AG04449 (cell line): ENCODE data around the gene KRT24.

Source experiments
- CTCF ChIA-PET: fragments of 350-600 bp; formaldehyde crosslinking; extraction: SDS; loops from one replicate; lab custom pipeline; 2021; ENCODE audit warnings: antibody characterized with exemption; lab: Yijun Ruan, JAX
- POLR2A ChIA-PET: fragments of 400-600, 350-600 bp; formaldehyde crosslinking; extraction: SDS; loops from one replicate; lab custom pipeline; 2020; ENCODE audit warnings: antibody characterized with exemption, inconsistent platforms; lab: Yijun Ruan, JAX
- DNase-seq: peaks from one replicate; pipeline ENCODE4 v3.0.0-alpha.2; 2010; ENCODE audit warnings: low read depth, low spot score
- H3K4me3 ChIP-seq: 2 replicates; pipeline ENCODE4 v1.5.1; 2011; ENCODE audit warnings: low read depth, mild to moderate bottlenecking, control low read depth, low read length
- CTCF ChIP-seq: IDR thresholded peaks from one replicate; pipeline ENCODE4 v1.5.1; 2011; ENCODE audit warnings: mild to moderate bottlenecking, moderate library complexity, low read length, control low read depth, inconsistent platforms; ENCODE audit not compliant: insufficient read depth; ENCODE audit errors: missing control alignments

KRT24 gene

DNA sequence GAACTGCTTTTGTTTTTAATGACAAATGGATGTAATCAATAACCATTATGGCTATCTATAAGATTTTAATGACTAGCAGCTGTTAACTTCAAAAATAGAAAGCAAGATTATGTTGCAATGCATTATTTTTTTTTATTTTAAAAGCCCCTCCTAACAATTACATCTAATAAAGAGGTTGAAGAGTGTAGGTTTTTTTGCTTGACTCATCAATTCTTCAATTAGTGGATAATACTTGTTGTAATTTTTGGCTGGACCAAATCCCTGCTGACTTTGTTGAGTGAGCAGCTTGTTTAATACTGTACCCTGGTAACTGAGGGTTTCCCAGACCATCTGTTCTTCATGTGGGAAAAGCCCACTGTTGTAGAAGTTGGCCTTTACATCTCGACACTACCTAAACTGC, 27.4 kb upstream of the KRT24 start:
- ChIA-PET CTCF (no interaction called here), POLR2A (no interaction called here)
- no peak overlapping the region for H3K4me3 ChIP-seq
- no peak for DNase-seq
- no peak for TF ChIP-seq CTCF

DNA sequence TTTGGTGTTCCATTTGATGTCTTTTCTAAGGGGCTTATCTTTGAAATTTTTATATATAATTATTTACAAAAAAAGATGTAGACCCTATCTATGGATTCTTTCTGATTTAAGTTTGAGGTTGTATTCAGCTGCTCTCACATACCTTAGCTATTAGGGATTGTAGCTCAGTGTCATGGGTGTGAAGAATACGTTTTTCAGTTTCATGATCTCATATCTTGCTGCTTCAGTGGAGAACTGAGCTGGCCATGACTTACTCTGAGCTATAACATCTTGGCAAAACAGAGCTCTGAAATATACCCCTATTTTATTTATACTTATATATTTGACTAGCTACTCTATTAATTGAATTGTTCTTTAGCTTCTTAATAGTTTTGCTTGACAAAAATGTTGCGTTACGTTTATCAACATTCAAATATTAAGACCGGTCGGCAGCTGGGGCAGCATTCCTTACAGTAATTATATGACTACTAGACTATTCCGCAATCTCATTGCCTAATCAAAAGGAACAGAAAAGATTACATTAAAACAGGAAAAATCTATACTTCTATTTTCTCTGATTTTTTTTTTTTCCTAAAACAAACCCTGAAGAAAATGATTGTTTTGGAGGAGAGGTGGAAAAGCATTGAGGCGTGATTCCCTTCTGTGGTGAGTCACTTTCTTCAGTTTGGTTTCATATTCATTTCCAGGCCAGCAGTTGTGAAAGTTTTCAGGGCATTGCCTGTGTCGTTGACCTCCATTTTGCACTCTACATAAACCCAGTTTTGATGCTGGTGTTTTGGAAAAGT, 24.1 kb upstream of the KRT24 start:
- H3K4me3 ChIP-seq, result no peak overlapping the region
- TF ChIP-seq CTCF, result no peak
- POLR2A ChIA-PET, result interaction anchor here (1.0 kb wide), 1 partner anchor 80 kb away, joined by 5 read pairs; the partner anchor contains the start of gene SMARCE1
- CTCF ChIA-PET, result interaction anchor here (0.6 to 1.1 kb wide), 2 partner anchors 42 to 278 kb away, joined by 3 read pairs; no protein-coding TSS in a partner anchor
- DNase-seq, result no peak

- DNase-seq, result no peak
- ChIA-PET CTCF (interaction anchor here (1.1 kb wide), 1 partner anchor 41 kb away, joined by 3 read pairs; no protein-coding TSS in a partner anchor), POLR2A (interaction anchor here (1.0 kb wide), 1 partner anchor 79 kb away, joined by 5 read pairs; the partner anchor contains the start of gene SMARCE1)
- H3K4me3 ChIP-seq, result no peak overlapping the region
- no peak for TF ChIP-seq CTCF
These were observed 23.4 kb upstream of the KRT24 start for GRCh38 chr17:40726919-40727318.

- H3K4me3 ChIP-seq, result no peak overlapping the region
- ChIA-PET CTCF (no interaction called here), POLR2A (no interaction called here)
- no peak for TF ChIP-seq CTCF
- no peak for DNase-seq
These were observed 21.1 kb upstream of the KRT24 start for GRCh38 chr17:40724656-40725055.

GRCh38 chr17:40722241-40722640, 18.7 kb upstream of the KRT24 start:
- CTCF ChIA-PET, result no interaction called here
- no peak overlapping the region for H3K4me3 ChIP-seq
- DNase-seq, result no peak
- no peak for TF ChIP-seq CTCF
- POLR2A ChIA-PET, result interaction anchor here (0.9 to 1.1 kb wide), 2 partner anchors 14 to 74 kb away, joined by 3 to 5 read pairs; no protein-coding TSS in a partner anchor

GRCh38 chr17:40720899-40721298, 17.3 kb upstream of the KRT24 start:
- DNase-seq, result no peak
- no peak overlapping the region for H3K4me3 ChIP-seq
- ChIA-PET CTCF (no interaction called here), POLR2A (no interaction called here)
- no peak for TF ChIP-seq CTCF
